HepG2 (cell line): ENCODE data around the gene TMEM50B. TPM values are rescaled to one million over a fixed set of nuclear protein-coding genes. Genes with fewer than 3 reads are reported as not detected.

Experiments
- ARHGAP35 ChIP-seq: sonication (generic); formaldehyde crosslinking; IDR thresholded peaks from 2 replicates; pipeline ENCODE4 v1.9.0; 2022; ENCODE audit warnings: mild to moderate bottlenecking, inconsistent platforms, moderate library complexity, missing genetic modification reagents, borderline replicate concordance
- ARID5B ChIP-seq: IDR thresholded peaks from 2 replicates; pipeline ENCODE4 v1.4.0; 2020; ENCODE audit warnings: mild to moderate bottlenecking, missing genetic modification reagents
- CEBPZ ChIP-seq: IDR thresholded peaks from 2 replicates; pipeline ENCODE4 v1.6.1; 2012; ENCODE audit warnings: low read length, improper control_type of control experiment
- FLYWCH1 ChIP-seq: sonication (generic); formaldehyde crosslinking; IDR thresholded peaks from 2 replicates; pipeline ENCODE4 v1.8.1; 2023; ENCODE audit warnings: mild to moderate bottlenecking, missing genetic modification reagents
- FOXK1 ChIP-seq: sonication (generic); formaldehyde crosslinking; IDR thresholded peaks from 2 replicates; pipeline ENCODE4 v1.4.0; 2020; ENCODE audit warnings: low read depth, missing genetic modification reagents, borderline replicate concordance
- GFI1 ChIP-seq: sonication (generic); formaldehyde crosslinking; IDR thresholded peaks from 2 replicates; pipeline ENCODE4 v1.5.0; 2020; ENCODE audit warnings: missing genetic modification reagents, mild to moderate bottlenecking, borderline replicate concordance
- HNRNPUL1 ChIP-seq: fragments of 200-400 bp; formaldehyde crosslinking; IDR thresholded peaks from 2 replicates; pipeline ENCODE4 v1.6.1; 2017; ENCODE audit warnings: low read depth, mild to moderate bottlenecking, low read length, moderate library complexity
- IKZF1 ChIP-seq: fragments of 450-650 bp; IDR thresholded peaks from 2 replicates; pipeline ENCODE4 v1.7.1; 2016
- NFAT5 ChIP-seq: sonication (generic); formaldehyde crosslinking; IDR thresholded peaks from 2 replicates; pipeline ENCODE4 v1.4.0; 2020; ENCODE audit warnings: missing genetic modification reagents
- NFKB2 ChIP-seq: sonication (generic); formaldehyde crosslinking; IDR thresholded peaks from 2 replicates; pipeline ENCODE4 v1.4.0; 2020; ENCODE audit warnings: missing genetic modification reagents, borderline replicate concordance
- RXRA ChIP-seq: sonication (generic); formaldehyde crosslinking; IDR thresholded peaks from 2 replicates; pipeline ENCODE4 v1.5.1; 2020; ENCODE audit warnings: missing genetic modification reagents
- TARDBP ChIP-seq: sonication (generic); formaldehyde crosslinking; IDR thresholded peaks from 2 replicates; pipeline ENCODE4 v1.8.0; 2022; ENCODE audit warnings: mild to moderate bottlenecking, missing genetic modification reagents
- ZKSCAN1 ChIP-seq: fragments of 150-350 bp; IDR thresholded peaks from 2 replicates; pipeline ENCODE4 v1.6.1; 2014; ENCODE audit warnings: low read length
- ZNF350 ChIP-seq: sonication (generic); formaldehyde crosslinking; IDR thresholded peaks from 2 replicates; pipeline ENCODE4 v1.4.0; 2020; ENCODE audit warnings: mild to moderate bottlenecking, low read depth, missing genetic modification reagents, borderline replicate concordance
- ZNF446 ChIP-seq: sonication (generic); formaldehyde crosslinking; IDR thresholded peaks from 2 replicates; pipeline ENCODE4 v1.5.0; 2020; ENCODE audit warnings: mild to moderate bottlenecking, missing genetic modification reagents
- ZNF589 ChIP-seq: sonication (generic); formaldehyde crosslinking; conservative IDR thresholded peaks from 2 replicates; pipeline ENCODE4 v1.8.0; 2022; ENCODE audit warnings: mild to moderate bottlenecking, moderate library complexity, missing genetic modification reagents
- ZNF761 ChIP-seq: sonication (generic); formaldehyde crosslinking; conservative IDR thresholded peaks from 2 replicates; pipeline ENCODE4 v1.4.0; 2020; ENCODE audit warnings: mild to moderate bottlenecking, missing genetic modification reagents
- polyA plus RNA-seq, 8 experiments: library from polyadenylated mRNA; depleted of rRNA in 3 of 8; stranded (reverse) in 7 of 8; unstranded in 1 of 8; fragments of >200 nt; fragmentation: Illumina TruSeq in 4 of 8; extraction: Trizol in 4 of 8; gene quantifications; 2 replicates each; pipeline versions ENCODE4 v1.2.1 to v1.2.3, GENCODE V29; 2011 to 2016; ENCODE audit warnings: low read depth in 4 of 8, missing spikeins in 1 of 8, mixed read lengths in 1 of 8; ENCODE audit not compliant: insufficient read depth in 1 of 8
- total RNA-seq, 5 experiments: library from RNA; depleted of rRNA; stranded (reverse); fragments of >200 nt; fragmentation: Illumina TruSeq; extraction: Trizol; gene quantifications; 2 replicates each; pipeline ENCODE4 v1.2.3, GENCODE V29; 2016; ENCODE audit warnings: low read depth in 1 of 5

Gene TMEM50B
- total and polyA plus RNA-seq, 2 of the 13 experiments (the other 11 are each of a cell fraction or from before 2014, with no cell fraction given), result 29.9 to 46.3 TPM

GRCh38 chr21:33412832-33413519 is 66.8 kb downstream of the TMEM50B start (continued):
- TF ChIP-seq ZNF446 (CRISPR knock-in tag), result no peak
- peak; percentile 57; the same call in 1 of the 2 replicates for TF ChIP-seq ARID5B (CRISPR knock-in tag)
- no peak for TF ChIP-seq ZKSCAN1
- TF ChIP-seq RXRA, result peak; percentile 94
- TF ChIP-seq ZNF761 (CRISPR knock-in tag), result 0 out of 2 replicates have a peak, but pooled peaks have one; percentile 13
- TF ChIP-seq TARDBP, result peak; percentile 77
- TF ChIP-seq CEBPZ, result no peak
- TF ChIP-seq HNRNPUL1, result 0 out of 2 replicates have a peak, but pooled peaks have one; percentile 62
- peak; percentile 86; the same call in 1 of the 2 replicates for TF ChIP-seq ZNF350 (CRISPR knock-in tag)
- TF ChIP-seq NFKB2, result no peak
- 0 out of 2 replicates have a peak, but pooled peaks have one; percentile 39 for TF ChIP-seq ZNF589 (CRISPR knock-in tag)
- peak; percentile 50; the same call in 1 of the 2 replicates for TF ChIP-seq FOXK1 (CRISPR knock-in tag)
- no peak for TF ChIP-seq ARHGAP35 (CRISPR knock-in tag)
- no peak for TF ChIP-seq NFAT5 (CRISPR knock-in tag)
- no peak for TF ChIP-seq FLYWCH1
- TF ChIP-seq IKZF1, result no peak
- no peak; the same call in 1 of the 2 replicates for TF ChIP-seq GFI1
